Measurements from ENCODE around the gene GNS. TPM values are rescaled to one million over a fixed set of nuclear protein-coding genes. Genes with fewer than 3 reads are reported as not detected.

GNS gene
- total RNA-seq, 2 experiments from 2014 or later, result 8.7 to 10.0 TPM

GRCh38 chr12:64716839-64717455 is 42.3 kb downstream of the GNS start:
- Histone ChIP-seq H3K36me3 (ENCODE audit: insufficient read depth, low read length) (peaks cover 59% of the 10 kb centered on the region), H3K4me1 (ENCODE audit: insufficient read depth, low read length) (peaks cover 3% of the 10 kb centered on the region), H3K27ac (ENCODE audit: low read depth in 1 of 2, low read length in 2 of 2) (no peak overlapping the region), H3K27me3 (ENCODE audit: control insufficient read depth in 1 of 2, insufficient read depth in 2 of 2, low read length in 2 of 2) (no peaks in the 10 kb centered on the region), H3K9me3 (ENCODE audit: control insufficient read depth in 1 of 2, insufficient read depth in 1 of 2, low read length in 2 of 2) (no peaks in the 10 kb centered on the region), H3K4me3 (ENCODE audit: low read length) (no peak overlapping the region)
- Mint-ChIP-seq H3K27me3 (no peaks in the 10 kb centered on the region), H3K4me3 (no peak overlapping the region), H3K36me3 (ENCODE audit: low read depth) (peaks cover 85% of the 10 kb centered on the region), H3K27ac (peak overlapping the region; percentile 1), H3K4me1 (ENCODE audit: low read depth) (peaks cover 41% of the 10 kb centered on the region), H3K9me3 (no peaks in the 10 kb centered on the region)
- DNase-seq, result no peak
- no peak for TF ChIP-seq CTCF (IDR thresholded peaks at IDR 0.05)
- no peak for ATAC-seq (ENCODE audit: poor library complexity)
- intact Hi-C loops (cut with DNase I, micrococcal nuclease), result loop anchor here in 1 of 2 experiments (5.0 kb wide), 1 partner anchor 165 kb away; no protein-coding TSS in a partner anchor
- ChIA-PET CTCF (interaction anchor here (1.0 kb wide), 1 partner anchor 19 kb away, joined by 3 read pairs; no protein-coding TSS in a partner anchor), POLR2A (no interaction called here)

GRCh38 chr12:64716371-64716770 is 42.8 kb downstream of the GNS start:
- Histone ChIP-seq H3K27me3 (ENCODE audit: control insufficient read depth in 1 of 2, insufficient read depth in 2 of 2, low read length in 2 of 2) (no peaks in the 10 kb centered on the region), H3K4me3 (ENCODE audit: low read length) (no peak overlapping the region), H3K27ac (ENCODE audit: low read depth in 1 of 2, low read length in 2 of 2) (no peak overlapping the region), H3K9me3 (ENCODE audit: control insufficient read depth in 1 of 2, insufficient read depth in 1 of 2, low read length in 2 of 2) (no peaks in the 10 kb centered on the region), H3K36me3 (ENCODE audit: insufficient read depth, low read length) (peaks cover 54% of the 10 kb centered on the region), H3K4me1 (ENCODE audit: insufficient read depth, low read length) (peaks cover 3% of the 10 kb centered on the region)
- H3K4me1 Mint-ChIP-seq (ENCODE audit: low read depth), result peaks cover 41% of the 10 kb centered on the region
- peaks cover 82% of the 10 kb centered on the region for H3K36me3 Mint-ChIP-seq (ENCODE audit: low read depth)
- no peaks in the 10 kb centered on the region for H3K9me3 Mint-ChIP-seq
- H3K27me3 Mint-ChIP-seq, result no peaks in the 10 kb centered on the region
- ATAC-seq (ENCODE audit: poor library complexity) (no peak), DNase-seq (peak in 1 of 14 experiments; percentile 33)
- TF ChIP-seq CTCF (IDR thresholded peaks at IDR 0.05), result no peak
- no peak overlapping the region for H3K4me3 Mint-ChIP-seq
- ChIA-PET POLR2A (no interaction called here), CTCF (interaction anchor here (1.0 to 1.2 kb wide), 2 partner anchors 19 to 21 kb away, joined by 3 read pairs; no protein-coding TSS in a partner anchor)
- intact Hi-C loops (cut with DNase I, micrococcal nuclease), result loop anchor here in 1 of 2 experiments (5.0 kb wide), 1 partner anchor 164 kb away; no protein-coding TSS in a partner anchor
- peak overlapping the region; percentile 1 for H3K27ac Mint-ChIP-seq

- no peak overlapping the region for H3K27ac ChIP-seq (ENCODE audit: low read depth in 1 of 2, low read length in 2 of 2)
- TF ChIP-seq CTCF (IDR thresholded peaks at IDR 0.05), result no peak
- H3K36me3 ChIP-seq (ENCODE audit: insufficient read depth, low read length), result peaks cover 36% of the 10 kb centered on the region
- Mint-ChIP-seq H3K27ac (peak overlapping the region; percentile 35), H3K4me1 (ENCODE audit: low read depth) (peaks cover 44% of the 10 kb centered on the region), H3K9me3 (no peaks in the 10 kb centered on the region), H3K36me3 (ENCODE audit: low read depth) (peaks cover 78% of the 10 kb centered on the region), H3K27me3 (no peaks in the 10 kb centered on the region), H3K4me3 (no peak overlapping the region)
- no peaks in the 10 kb centered on the region for H3K9me3 ChIP-seq (ENCODE audit: control insufficient read depth in 1 of 2, insufficient read depth in 1 of 2, low read length in 2 of 2)
- H3K27me3 ChIP-seq (ENCODE audit: control insufficient read depth in 1 of 2, insufficient read depth in 2 of 2, low read length in 2 of 2), result no peaks in the 10 kb centered on the region
- DNase-seq (peak in 5 of 14 experiments; percentile 5 to 79 (median 51)), ATAC-seq (ENCODE audit: poor library complexity) (peak; percentile 83)
- H3K4me1 ChIP-seq (ENCODE audit: insufficient read depth, low read length), result peaks cover 3% of the 10 kb centered on the region
- POLR2A ChIA-PET, result interaction anchor here (0.6 kb wide), 1 partner anchor 248 kb away, joined by 3 read pairs; no protein-coding TSS in a partner anchor
- CTCF ChIA-PET, result no interaction called here
- intact Hi-C loops (cut with DNase I, micrococcal nuclease), result no loop called here
- no peak overlapping the region for H3K4me3 ChIP-seq (ENCODE audit: low read length)
These were observed 44.6 kb downstream of the GNS start for GRCh38 chr12:64714551-64714968.

Data from CD4-positive, alpha-beta T cell (primary cell).